NT2/D1 (cell line): Measurements from ENCODE around the gene SCRT2.

Source experiments
- DNase-seq: peaks from one replicate; pipeline ENCODE4 v3.0.0-alpha.2; 2011; ENCODE audit warnings: low read depth, low spot score
- H3K27me3 ChIP-seq: 2 replicates; pipeline ENCODE4 v1.6.0; 2011; ENCODE audit warnings: mild to moderate bottlenecking; ENCODE audit not compliant: insufficient read length, insufficient read depth
- H3K36me3 ChIP-seq: 2 replicates; pipeline ENCODE4 v1.6.1; 2011; ENCODE audit warnings: mild to moderate bottlenecking, low read length, mixed read lengths; ENCODE audit not compliant: insufficient read depth, insufficient read length
- H3K4me1 ChIP-seq: 2 replicates; pipeline ENCODE4 v1.5.1; 2011; ENCODE audit not compliant: insufficient read depth, insufficient read length
- H3K4me3 ChIP-seq: 2 replicates; pipeline ENCODE4 v1.5.1; 2011; ENCODE audit warnings: low read depth; ENCODE audit not compliant: insufficient read length
- H3K9ac ChIP-seq: 2 replicates; pipeline ENCODE4 v1.6.0; 2011; ENCODE audit warnings: low read depth; ENCODE audit not compliant: insufficient read length
- H3K9me3 ChIP-seq: 2 replicates; pipeline ENCODE4 v1.5.1; 2011; ENCODE audit warnings: mild to moderate bottlenecking, low read length; ENCODE audit not compliant: insufficient read depth
- SUZ12 ChIP-seq: IDR thresholded peaks from 2 replicates; pipeline ENCODE4 v1.6.1; 2011; ENCODE audit not compliant: insufficient read length, insufficient read depth; ENCODE audit errors: extremely low read depth
- YY1 ChIP-seq: IDR thresholded peaks from 2 replicates; pipeline ENCODE4 v1.6.1; 2011; ENCODE audit not compliant: insufficient read length, insufficient read depth
- ZNF274 ChIP-seq: IDR thresholded peaks from 2 replicates; pipeline ENCODE4 v1.6.1; 2011; ENCODE audit warnings: mild to moderate bottlenecking, low read depth, low read length

SCRT2 gene

GRCh38 chr20:669573-669972 is 6.0 kb downstream of the SCRT2 start:
- H3K27me3 ChIP-seq: peaks cover 17% of the 10 kb centered on the region
- DNase-seq: no peak
- H3K4me1 ChIP-seq: peaks cover 3% of the 10 kb centered on the region
- H3K9me3 ChIP-seq: peaks cover 17% of the 10 kb centered on the region; the same call in 1 of the 2 replicates
- H3K36me3 ChIP-seq: no peaks in the 10 kb centered on the region
- TF ChIP-seq ZNF274: no peak
- TF ChIP-seq SUZ12: no peak
- no peak for TF ChIP-seq YY1
- no peak overlapping the region for H3K9ac ChIP-seq
- H3K4me3 ChIP-seq: no peak overlapping the region

- H3K27me3 ChIP-seq: peaks cover 8% of the 10 kb centered on the region
- no peaks in the 10 kb centered on the region for H3K36me3 ChIP-seq
- no peak for DNase-seq
- H3K4me3 ChIP-seq: no peak overlapping the region
- TF ChIP-seq ZNF274 (no peak), YY1 (no peak), SUZ12 (no peak)
- peaks cover 17% of the 10 kb centered on the region; the same call in 1 of the 2 replicates for H3K9me3 ChIP-seq
- peaks cover 3% of the 10 kb centered on the region for H3K4me1 ChIP-seq
- H3K9ac ChIP-seq: no peak overlapping the region
Observed at GRCh38 chr20:668638-669037, 7.0 kb downstream of the SCRT2 start.

DNA sequence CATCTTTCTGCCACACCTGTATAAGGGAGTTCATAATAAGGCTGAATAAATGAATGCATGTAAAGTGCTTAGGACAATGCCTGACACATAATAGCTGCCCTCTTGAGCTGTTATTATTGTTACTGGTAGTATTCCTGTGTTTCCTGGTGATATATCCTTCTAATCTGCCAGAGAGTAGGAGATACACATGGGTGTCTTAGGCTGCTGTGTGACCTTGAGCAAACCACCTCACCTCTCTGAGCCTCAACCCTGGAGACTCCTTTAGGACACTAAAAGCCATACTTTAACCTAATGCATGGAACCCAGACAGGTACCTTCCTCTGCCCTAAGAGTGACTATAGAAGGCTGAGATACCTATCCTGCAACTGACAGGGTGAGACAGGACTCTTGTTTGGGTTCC is 7.6 kb downstream of the SCRT2 start:
- no peak for DNase-seq
- no peak for TF ChIP-seq ZNF274
- no peak for TF ChIP-seq YY1
- no peak for TF ChIP-seq SUZ12
- Histone ChIP-seq H3K36me3 (no peaks in the 10 kb centered on the region), H3K4me1 (peaks cover 3% of the 10 kb centered on the region), H3K9ac (no peak overlapping the region), H3K27me3 (peaks cover 2% of the 10 kb centered on the region), H3K9me3 (peaks cover 17% of the 10 kb centered on the region; the same call in 1 of the 2 replicates), H3K4me3 (no peak overlapping the region)

DNA sequence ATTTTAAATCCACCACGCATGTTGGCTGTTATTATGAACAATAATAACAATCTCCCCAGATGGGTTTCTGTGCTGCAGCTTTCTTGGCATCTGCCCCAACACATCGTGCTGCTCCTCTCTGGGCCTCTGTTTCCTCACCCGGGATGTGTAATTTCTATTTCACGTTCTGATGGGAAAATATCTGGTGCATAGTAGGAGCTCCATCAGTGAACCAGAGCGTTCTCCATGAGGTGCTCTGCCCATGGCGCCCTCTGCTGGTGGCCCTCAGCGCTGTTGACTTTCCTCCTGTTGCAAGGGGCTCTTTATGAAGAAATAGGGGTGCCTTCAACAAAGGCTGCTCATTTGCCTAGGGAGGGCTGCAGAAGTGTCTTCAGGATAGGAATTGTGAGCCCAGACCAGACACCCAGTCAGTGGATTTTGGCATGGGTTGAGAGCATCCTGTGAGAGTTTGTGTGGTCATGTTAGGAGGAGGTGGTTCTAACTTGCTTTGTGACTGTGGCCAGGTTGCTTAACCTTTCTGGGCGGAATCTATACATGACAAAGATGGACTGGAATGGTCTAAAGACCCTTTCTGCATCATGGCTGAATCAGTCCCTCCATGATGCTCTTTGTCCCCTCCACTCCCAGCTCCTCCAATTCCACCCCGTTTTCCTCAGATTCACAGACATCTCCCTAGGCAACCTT is 8.1 kb downstream of the SCRT2 start:
- no peaks in the 10 kb centered on the region for H3K36me3 ChIP-seq
- H3K4me3 ChIP-seq: no peak overlapping the region
- no peak for DNase-seq
- H3K9me3 ChIP-seq: peaks cover 17% of the 10 kb centered on the region; the same call in 1 of the 2 replicates
- H3K4me1 ChIP-seq: peaks cover 1% of the 10 kb centered on the region
- TF ChIP-seq ZNF274 (no peak), SUZ12 (no peak), YY1 (no peak)
- no peaks in the 10 kb centered on the region for H3K27me3 ChIP-seq
- no peak overlapping the region for H3K9ac ChIP-seq

GRCh38 chr20:666877-667276 is 8.7 kb downstream of the SCRT2 start:
- TF ChIP-seq YY1 (no peak), SUZ12 (no peak), ZNF274 (no peak)
- Histone ChIP-seq H3K9me3 (peaks cover 17% of the 10 kb centered on the region; the same call in 1 of the 2 replicates), H3K9ac (no peak overlapping the region), H3K27me3 (no peaks in the 10 kb centered on the region), H3K4me1 (peaks cover under 1% of the 10 kb centered on the region), H3K36me3 (no peaks in the 10 kb centered on the region), H3K4me3 (no peak overlapping the region)
- no peak for DNase-seq

- H3K9ac ChIP-seq: no peak overlapping the region
- H3K9me3 ChIP-seq: peaks cover 11% of the 10 kb centered on the region; the same call in 1 of the 2 replicates
- no peak for DNase-seq
- H3K4me3 ChIP-seq: no peak overlapping the region
- no peaks in the 10 kb centered on the region for H3K36me3 ChIP-seq
- no peak for TF ChIP-seq YY1
- no peak for TF ChIP-seq SUZ12
- TF ChIP-seq ZNF274: no peak
- H3K27me3 ChIP-seq: no peaks in the 10 kb centered on the region
- peaks cover 8% of the 10 kb centered on the region for H3K4me1 ChIP-seq
Observed at GRCh38 chr20:665276-665675, 10.3 kb downstream of the SCRT2 start.

GRCh38 chr20:664576-664975 is 11.0 kb downstream of the SCRT2 start:
- Histone ChIP-seq H3K4me3 (no peak overlapping the region), H3K4me1 (peaks cover 10% of the 10 kb centered on the region), H3K9ac (no peak overlapping the region), H3K27me3 (no peaks in the 10 kb centered on the region), H3K9me3 (peaks cover 4% of the 10 kb centered on the region; the same call in 1 of the 2 replicates), H3K36me3 (no peaks in the 10 kb centered on the region)
- no peak for DNase-seq
- TF ChIP-seq SUZ12 (no peak), YY1 (no peak), ZNF274 (no peak)

DNA sequence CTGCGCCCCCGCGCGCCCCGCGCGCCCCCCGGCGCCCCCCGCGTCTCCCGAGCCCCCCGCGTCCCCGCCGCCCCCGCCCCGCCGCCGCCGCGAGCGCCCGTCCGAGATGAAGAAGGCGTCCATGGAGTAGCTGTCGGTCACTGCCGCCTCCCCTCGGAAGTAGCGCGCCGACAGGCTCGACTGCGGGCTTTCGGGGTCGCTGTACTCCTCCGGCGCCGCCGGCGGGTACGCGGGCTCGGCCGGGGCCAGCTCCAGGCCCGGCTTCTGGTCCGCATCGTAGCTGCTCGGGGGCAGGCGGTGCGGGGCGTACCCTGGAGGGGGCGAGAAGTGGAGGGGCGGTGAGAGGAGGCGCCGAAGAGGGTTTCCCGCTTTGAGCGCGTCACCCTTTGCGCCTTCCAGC is 11.5 kb downstream of the SCRT2 start:
- Histone ChIP-seq H3K4me1 (peaks cover 12% of the 10 kb centered on the region), H3K36me3 (no peaks in the 10 kb centered on the region), H3K9me3 (no peaks in the 10 kb centered on the region; the same call in 1 of the 2 replicates), H3K27me3 (no peaks in the 10 kb centered on the region), H3K9ac (no peak overlapping the region), H3K4me3 (no peak overlapping the region)
- no peak for DNase-seq
- TF ChIP-seq SUZ12 (no peak), YY1 (no peak), ZNF274 (no peak)
